Dermis microvascular lymphatic vessel endothelial cell (primary cell): ENCODE data around the gene ATG16L1. TPM values are rescaled to one million over a fixed set of nuclear protein-coding genes. Genes with fewer than 3 reads are reported as not detected.

ENCODE experiments used
- DNase-seq, 2 donors: peaks; one replicate each; pipeline versions ENCODE4 v3.0.0 to v3.0.0-alpha.2; 2010; ENCODE audit warnings: low read depth in 2 of 2
- total RNA-seq: library from RNA; depleted of rRNA; stranded (reverse); fragments of >200 nt; gene quantifications from 2 replicates; pipeline ENCODE4 v1.2.1, GENCODE V29; 2014

ATG16L1 gene
- total RNA-seq, 1 donor from 2014 or later: 23.7 TPM

DNA sequence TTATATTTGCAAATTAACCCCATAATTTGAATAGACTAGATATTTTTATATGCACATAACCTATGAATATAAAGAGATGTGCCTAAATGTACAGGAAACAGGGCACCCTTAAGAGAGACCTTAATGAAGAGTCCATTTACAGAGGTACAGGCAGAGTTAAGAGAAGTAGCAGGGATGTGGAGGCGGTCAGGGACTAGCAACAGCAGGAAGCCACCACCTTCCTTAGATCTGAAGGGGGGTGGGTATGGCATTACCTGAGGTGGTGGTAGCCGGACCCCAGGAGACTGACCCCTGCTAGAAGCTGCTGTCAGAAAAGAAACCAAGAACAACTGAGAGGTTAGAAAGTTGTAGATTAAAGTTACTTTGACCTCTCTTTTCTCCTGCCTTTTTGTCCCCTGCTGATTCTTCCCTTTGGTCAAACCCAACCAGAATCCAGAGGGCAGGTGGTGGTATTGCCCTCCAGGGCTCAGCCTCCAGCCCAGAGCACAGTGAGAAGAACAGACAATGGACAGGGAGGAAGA lies 24.9 kb upstream of the ATG16L1 start:
- no peak for DNase-seq

DNA sequence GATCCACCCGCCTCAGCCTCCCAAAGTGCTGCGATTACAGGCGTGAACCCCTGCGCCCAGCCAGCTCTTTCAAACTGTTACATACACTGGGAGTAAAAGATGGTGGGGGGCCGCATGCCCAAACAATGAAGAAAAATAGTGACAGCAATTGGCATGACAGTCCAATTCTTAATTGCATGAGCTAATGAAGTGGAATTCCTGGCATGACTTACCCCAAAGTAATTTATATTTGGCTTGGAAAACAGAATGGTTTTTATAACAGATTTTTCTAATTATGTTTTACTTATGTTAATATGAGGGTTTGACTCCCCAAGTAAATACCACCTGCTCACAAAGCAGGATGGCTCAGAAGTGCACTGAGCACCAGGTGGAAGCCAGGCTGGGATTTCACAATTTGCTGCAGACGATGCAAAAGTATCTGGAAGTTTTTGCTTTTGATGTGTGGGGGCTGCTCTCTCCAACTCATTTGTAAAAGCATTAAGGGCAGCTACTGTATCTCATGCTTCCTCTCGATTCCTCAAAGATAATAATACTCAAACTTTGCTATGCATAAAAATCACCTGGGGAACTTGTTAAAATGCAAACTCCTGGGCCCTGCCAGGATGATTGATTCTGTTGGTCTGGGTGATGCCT lies 24.0 kb upstream of the ATG16L1 start:
- DNase-seq: no peak

DNA sequence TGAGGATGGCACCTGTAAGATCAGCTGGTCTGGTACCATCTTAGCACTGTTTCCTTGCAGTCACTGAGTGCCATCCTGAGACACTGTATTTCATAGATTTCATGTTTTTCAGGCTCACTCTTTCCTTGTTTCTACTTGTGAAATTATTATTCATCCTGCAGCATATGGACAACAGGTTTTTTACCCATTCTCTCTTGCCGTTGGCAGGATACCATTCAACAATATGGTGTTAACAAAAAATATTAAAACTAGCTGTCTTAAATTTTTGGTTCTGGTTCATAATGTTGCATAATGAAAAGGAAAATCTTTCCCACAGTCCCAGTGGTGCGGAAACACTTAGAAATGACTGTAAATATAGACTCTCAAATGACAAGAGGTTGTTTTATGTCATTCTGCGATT lies 23.1 kb upstream of the ATG16L1 start:
- DNase-seq: no peak

DNA sequence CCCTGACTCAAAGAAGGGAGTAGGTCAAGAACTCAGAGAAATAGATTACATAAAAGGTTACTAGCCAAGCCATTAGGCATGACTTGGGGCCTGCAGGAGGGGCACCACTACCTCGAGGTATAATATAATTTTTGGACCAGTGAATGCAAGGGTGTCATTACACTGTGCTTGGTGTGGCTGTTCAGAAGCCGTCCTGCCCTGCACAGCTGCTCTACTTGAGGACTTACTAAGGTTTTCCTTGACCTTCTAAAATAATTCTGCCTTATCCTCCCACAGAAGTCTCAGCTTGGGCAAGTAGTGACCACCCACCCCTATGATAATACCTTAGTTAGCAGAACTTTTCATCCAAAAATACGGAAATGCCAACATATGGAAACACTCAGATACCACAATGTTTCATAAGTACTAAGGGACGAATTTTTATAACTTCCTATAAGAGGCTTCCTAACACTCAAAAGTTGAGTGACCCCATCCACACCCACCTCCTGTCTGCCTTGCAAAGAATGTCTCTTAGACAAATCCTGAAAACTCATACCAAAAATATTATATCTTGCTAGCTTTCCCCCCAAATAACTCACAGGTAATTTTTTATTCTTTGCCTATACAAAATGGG lies 17.7 kb upstream of the ATG16L1 start:
- DNase-seq: no peak

DNA sequence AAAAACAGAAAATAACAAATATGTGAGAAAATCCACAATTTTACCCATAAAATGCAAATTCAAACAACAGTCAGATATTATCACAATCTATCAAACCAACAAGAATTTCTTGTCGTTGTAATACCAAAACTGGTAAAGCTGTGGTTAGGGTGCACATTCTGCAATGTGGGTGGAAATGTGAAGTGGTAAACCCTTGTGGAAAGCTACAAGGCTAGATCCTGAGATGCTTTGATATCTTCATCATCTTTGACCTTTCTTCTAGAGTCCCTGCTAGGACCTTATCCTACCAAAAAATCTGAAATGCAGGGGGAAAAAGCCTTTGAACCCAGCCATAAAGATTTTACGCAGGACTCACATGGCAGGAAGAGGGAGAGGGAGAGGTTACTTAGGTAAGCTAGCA lies 17.2 kb upstream of the ATG16L1 start:
- DNase-seq: no peak

DNA sequence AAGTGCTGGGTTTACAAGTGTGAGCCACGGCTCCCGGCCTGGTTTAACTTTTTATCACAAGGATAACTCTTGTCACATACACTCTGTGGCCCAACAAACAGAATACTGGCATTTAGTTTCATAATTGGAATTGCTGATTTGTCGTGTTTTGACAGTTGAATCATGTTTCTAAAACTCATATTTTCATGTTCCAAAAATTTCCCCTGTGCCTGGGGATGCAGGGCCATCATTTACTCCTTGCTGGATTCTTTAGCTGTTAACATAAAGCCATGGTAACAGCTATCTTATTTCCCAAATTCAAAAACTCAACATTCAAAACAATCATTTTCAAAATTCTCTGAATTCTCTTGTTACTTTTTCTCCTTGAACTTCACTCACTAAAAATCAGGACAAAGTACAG lies 16.5 kb upstream of the ATG16L1 start:
- no peak for DNase-seq

DNA sequence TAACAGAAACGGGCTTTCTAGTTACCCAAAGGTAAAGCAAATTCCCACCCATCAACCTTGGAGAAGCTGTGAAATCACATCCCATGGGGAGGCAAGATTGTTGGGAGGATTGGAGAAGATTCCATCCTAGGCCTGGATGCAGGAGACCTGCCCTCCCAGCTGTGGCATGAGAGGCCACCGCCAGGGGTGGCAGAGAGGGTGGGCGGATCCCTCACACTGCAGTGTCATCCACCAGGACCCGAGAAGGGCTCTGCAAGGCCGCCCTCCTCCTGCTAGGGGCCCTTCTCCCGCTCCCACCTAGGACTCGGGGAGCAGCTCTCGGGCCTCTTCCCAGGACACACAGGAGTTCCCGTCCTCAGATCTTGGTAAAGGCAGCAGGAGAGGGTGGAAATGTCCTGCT lies 15.5 kb upstream of the ATG16L1 start:
- DNase-seq: no peak

DNA sequence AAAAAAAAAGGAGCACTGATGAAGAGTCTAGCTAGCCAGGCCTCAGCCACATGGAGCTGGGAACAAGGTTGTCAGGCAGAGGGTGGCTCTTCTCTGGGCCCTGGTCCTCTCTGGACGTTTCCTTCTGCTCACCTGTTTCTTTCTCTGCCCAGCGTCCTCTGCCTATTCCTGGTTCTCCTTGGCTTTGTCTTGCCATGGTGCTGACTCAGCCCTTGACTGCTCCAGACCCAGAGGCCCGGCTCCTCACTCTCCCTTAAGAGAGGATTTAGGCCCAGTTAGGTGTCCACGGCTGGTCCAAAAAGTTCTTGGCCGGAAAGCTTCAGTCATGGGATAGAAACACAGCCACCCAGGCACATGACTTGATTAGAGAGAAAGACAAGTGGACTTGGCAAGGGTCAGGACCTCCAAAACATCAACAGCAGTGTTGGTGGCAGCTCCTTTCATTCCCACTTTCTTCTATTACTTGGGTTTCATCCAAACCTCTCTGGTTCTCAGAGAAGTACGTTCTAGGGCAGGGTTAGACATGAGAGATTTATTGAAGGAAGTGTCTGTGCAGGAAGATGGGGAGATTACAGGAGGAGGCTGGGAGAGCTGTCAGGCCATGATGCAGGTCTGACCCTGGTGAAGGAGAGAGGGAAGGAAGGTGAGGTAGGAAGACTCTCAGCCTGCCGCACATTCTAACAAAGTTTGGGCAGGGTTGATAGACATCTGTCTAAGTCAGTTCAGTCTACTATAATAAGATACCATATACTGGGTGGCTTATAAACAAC lies 14.5 kb upstream of the ATG16L1 start:
- DNase-seq: no peak

DNA sequence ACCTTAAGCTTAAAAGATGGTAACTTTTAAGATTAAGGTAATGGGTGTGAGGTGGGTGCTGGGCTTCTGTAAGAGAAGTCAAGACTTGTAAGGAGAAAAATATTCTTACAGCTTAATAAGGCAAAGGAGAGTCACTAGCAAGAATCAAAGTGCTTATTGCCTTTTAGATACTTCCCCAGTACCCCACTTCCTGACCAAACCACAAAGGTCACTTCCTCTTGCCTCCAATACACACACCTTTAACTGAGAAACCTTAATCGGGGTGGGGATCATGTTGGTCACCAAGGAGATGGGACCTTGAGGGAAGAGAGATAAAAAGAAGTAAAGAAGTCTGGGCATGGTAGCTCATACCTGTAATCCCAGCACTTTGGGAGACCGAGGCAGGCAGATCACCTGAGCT lies 10.6 kb upstream of the ATG16L1 start:
- no peak for DNase-seq

DNA sequence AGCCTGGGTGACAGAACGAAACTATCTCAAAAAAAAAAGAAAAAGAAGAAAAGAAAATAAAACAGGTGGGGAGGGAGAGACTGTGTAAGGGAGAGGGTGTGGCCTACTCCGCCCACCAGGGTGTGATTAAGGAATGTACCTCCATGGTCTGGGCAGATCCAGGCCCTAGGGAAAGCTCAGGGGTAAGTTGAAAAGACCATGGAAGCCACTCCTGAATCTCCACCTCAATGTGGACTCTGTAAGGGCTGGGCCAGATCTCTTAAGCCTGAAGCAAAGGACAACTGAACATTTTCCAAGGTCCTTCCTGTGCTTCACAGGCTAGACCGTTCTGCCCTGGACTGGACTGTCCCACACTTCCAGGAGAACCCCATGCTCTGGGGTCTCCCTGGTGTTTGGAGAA lies 9.7 kb upstream of the ATG16L1 start:
- no peak for DNase-seq

DNA sequence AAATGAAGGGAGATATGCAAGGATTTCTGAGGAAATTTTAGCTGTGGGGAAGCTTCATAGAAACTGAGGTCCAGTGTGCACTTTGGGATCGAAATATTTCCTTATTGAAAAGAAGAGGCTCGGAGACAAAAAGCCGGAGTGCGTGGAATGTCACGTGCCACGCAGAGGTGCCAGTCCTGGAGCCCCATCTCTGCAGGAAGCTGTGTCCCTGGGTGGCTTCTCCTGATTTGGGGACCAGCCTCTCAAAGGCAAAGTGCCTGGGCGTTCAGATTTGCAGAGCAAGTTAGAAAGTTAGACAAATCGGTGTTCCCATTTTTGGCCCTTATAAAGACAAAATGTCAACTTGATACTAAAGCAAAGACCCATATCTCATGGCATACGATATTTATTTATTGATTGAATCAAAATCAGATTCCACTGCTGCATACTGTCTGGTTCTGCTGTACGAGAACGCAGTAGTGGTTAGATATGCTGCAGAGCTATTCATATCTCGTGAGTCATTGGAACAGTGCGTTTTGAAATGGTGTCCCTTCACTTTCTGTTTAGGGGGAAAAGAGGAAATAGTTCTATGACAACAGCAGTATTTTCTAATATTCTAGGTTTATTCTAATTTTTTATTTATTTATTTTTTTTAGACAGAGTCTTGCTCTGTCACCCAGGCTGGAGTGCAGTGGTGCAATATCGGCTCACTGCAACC lies 9.1 kb upstream of the ATG16L1 start:
- no peak for DNase-seq

DNA sequence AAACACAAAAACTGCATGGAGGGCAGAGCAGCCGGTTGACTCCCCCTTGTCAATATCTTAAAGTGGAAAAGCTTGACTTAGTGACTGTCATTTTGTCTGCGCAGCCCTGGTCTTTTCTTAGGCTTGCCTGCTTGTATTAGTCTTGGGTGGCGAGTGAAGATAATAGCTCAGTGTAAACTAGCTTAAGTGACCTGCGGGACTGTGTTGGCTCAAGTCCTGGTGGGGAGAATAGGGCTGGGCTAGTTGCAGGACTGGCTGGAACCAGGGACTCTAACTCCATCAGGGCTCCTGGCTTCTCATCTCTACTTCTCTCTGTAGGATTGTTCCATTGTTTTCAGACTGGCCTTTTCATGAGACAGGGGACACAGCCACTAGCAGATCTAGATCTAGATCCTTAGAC lies 8.1 kb upstream of the ATG16L1 start:
- DNase-seq: no peak

DNA sequence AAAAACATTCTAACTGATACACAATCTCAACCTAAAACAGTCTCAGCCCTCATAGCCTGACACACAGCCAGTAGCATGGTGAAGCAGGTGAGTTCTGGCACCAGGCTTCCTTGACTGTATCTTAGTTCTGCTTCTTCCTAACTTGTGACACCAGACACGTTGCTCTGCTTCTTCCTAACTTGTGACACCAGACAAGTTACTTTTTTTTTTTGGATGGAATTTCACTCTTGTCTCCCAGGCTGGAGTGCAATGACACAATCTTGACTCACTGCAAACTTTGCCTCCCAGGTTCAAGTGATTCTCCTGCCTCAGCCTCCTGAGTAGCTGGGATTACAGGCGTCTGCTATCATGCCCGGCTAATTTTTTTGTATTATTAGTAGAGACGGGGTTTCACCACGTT lies 6.7 kb upstream of the ATG16L1 start:
- DNase-seq: no peak

DNA sequence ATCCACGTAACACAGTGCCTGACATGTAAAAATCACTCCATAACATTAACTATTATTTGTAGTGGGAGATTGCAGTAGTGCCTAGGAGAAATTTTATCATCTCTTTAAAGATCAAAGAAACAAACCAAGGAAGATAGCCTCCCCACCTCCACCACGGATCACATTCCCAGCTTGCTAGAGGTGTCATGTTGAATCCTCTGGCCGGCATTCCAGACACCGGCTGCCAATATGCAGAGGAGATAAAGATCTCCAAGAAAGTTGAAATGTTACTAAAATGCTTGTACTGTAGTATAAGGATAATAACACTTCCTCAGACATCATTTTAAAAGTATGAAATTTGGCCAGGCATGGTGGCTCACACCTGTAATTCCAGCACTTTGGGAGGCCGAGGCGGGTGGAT lies 6.1 kb upstream of the ATG16L1 start:
- no peak for DNase-seq

DNA sequence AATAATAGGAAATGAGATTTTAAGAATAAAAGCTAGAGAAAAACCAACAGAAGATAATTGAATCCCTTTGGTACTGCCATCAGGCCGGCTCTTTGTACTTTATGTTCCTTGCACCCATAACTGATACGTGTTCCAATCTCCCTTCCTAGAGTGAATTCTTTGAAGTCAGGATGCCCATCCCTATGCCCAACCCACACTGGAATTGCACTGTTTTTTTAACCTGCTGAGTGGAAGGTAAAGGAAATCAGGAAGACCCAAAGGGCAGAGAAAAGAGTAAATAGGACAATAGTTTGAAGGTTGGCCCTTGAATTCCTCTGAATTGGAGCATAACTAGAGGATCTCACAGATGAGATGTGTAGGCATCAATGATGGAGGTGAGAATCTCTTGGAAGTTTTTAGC lies 4.4 kb upstream of the ATG16L1 start:
- no peak for DNase-seq

DNA sequence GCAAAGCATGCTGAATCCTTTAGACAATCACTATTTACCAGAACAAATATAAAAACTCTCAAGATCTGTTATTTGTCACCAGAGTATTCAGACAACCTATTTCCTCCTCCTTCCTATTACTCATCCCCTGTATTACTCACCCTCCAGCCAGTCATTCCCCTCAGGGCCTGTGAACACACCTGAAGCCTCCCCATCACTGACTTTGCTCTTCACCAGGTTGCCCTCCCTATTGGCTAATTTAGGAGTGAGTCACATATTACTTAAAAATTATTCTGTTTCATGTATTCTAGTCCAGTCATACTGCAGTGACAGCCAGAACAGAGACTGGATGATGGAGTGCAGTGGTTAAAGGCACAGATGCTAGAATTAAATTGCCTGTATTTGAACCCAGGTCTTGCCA lies 3.7 kb upstream of the ATG16L1 start:
- peak in 1 of 2 donors; percentile 71 for DNase-seq

DNA sequence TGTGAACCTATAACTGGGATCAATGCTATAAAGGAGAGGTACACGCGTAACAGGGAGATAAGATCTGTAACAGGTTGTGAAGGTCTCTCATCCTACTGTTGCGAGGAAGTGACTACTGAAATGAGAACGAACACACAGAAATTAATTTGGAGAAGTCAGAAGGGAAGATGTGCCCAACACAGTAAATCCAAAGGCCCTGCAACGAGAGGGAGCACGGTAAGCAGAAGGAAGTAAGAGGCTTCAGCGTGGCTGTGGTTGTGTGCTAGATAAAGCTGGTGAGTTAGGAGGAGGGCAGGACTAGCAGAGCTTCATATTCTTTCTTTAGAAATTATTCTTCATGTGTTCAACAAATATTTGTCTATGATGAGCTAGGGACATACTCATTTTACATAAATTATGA lies 2.5 kb upstream of the ATG16L1 start:
- DNase-seq: no peak

DNA sequence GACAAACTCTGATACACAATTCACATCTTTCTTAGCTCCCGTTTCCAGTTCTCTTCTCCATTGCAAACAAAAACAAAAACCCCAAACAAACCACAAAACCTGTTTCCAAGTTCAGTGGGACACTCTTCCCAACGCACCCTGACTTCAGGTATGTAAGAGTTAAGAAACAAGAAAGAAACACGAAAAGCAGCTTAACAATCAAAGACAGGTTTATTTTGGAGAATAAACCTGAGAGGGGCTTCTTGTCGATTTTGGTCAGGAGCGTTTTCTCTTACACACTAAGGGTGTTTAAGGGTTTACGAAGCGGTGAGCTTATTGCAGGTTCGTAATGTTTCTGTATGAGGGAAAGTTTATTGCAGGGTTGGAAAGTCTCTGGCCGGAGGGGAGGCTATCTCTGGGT lies 905 bp upstream of the ATG16L1 start:
- DNase-seq: no peak

DNA sequence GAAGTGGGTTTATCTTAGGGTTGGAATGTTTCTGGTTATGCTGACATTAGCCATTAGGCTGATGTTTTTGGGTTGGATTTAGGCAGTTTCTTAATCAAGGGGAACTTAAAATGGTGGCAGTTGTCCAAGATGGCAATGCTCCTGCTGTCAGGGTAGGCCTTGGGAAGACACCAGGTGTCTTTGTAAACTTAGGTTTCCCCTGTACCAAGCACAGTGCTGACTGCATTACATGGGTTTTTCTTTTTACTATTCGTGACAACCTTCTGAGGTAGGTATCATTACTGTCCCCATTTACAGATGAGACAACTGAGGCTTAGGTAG lies 528 bp upstream of the ATG16L1 start:
- DNase-seq: no peak

DNA sequence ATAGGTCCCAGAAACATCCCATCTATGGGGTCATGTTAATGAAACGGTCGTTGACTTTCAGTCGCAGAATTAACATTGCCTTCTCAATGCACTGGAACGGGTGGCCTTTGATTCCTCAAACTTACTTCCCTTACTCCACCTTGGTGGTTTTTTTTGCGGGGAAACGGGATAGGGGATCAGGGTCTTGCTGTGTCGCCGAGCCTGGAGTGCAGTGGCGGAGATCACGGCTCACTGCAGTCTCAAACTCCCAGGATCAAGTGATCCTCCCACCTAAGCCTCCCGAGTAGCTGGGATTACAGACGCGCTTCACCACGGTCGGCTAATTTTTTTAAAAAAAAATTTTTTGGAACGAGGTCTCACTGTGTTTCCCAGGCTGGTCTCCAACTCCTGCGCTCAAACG lies 754 bp downstream of the ATG16L1 start:
- DNase-seq: no peak

DNA sequence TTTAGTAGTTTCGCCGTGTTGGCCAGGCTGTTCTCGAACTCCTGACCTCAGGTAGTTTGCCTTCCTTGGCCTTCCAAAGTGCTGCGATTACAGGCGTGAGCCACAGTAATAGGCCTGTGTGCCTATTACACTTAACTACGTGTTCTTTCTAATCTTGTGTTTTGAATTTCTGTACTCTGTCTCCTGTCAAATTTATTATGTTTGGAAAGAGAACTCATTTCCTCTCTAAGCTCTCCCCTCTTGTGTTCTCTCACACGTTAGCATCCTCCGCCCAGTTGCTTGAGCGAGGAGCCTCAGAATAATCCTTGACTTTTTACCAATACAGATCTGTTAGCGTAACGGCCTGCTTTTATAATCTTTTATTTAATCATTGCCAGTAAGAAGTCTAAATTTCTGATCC lies 3.7 kb downstream of the ATG16L1 start:
- DNase-seq: no peak

DNA sequence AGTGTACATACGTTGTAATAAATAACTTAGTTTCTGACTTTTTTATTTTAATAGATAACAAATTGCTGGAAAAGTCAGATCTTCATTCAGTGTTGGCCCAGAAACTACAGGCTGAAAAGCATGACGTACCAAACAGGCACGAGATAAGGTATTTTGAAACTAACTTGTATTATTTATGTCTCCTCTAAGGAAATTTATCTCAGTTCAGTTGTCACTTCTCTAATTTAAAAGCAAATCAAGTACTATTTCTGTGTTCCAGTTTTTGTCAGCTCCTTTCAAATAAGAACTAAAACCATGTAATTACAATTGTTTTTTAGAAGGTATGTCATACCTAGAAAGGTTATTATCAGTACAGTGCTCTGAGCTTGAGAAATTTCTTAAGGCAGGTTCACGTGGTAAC lies 4.6 kb downstream of the ATG16L1 start:
- DNase-seq: no peak
